HG03342 (cell line): Measurements from ENCODE around the gene ADAMTS15.

ENCODE experiments used
- ATAC-seq: cut with Tn5 transposase; IDR thresholded peaks from one replicate; pipeline ENCODE4 v1.9.1; 2021; ENCODE audit warnings: mild to moderate bottlenecking, moderate library complexity; ENCODE audit not compliant: unreplicated experiment

Gene ADAMTS15

DNA sequence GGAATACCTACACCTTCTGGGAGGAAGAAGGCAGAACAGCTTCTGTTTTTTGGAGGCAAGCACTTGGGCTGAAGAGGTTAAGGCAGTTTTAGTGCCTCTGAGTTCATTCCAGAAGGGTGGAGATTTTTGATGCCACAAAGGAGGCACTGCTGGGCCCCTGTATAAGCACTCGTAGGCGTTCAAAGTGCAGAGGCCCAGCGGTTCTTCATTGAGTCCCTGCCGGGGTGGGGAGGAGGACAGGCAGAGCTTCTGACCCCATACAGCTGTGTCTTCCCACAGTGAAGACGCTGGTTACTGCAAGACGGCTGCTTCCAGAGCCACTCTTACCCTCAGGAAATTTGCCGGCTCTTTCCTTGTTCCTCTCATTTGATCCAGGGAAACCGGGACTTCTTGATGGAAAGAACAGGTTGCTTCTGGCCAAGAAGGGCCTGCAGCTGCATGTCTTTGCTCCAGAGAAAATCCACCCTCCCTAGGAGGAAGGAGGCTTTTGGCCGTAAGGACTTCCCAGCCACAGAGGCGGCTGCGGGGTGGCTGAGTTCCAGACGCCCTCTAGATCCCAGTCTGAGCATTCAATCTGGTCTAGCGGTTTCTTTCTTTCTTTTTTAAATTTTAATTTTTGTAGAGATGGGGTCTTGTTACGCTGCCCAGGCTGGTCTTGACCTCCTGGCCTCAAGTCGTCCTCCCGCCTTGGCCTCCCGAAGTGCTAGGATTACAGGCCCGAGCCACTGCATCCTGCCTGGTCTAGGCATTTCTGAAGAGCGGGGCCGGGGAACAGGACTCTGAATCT is 9.4 kb downstream of the ADAMTS15 start:
- ATAC-seq: no peak

DNA sequence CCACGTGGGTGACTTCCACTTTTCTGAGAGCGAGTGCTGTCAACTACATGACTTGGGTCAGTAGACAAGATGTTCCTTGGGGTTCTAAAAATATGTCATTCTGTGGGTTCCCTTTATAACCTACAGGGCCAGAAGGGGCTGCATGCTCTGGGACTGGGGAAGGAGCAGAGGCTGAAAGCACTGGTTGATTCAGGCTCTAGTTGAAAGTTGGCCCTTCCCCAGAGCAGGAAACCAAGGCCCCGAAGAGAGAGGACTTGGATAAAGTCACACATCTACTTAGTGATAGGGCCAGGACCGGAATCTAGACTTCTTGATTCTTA is 9.9 kb downstream of the ADAMTS15 start:
- ATAC-seq: no peak

DNA sequence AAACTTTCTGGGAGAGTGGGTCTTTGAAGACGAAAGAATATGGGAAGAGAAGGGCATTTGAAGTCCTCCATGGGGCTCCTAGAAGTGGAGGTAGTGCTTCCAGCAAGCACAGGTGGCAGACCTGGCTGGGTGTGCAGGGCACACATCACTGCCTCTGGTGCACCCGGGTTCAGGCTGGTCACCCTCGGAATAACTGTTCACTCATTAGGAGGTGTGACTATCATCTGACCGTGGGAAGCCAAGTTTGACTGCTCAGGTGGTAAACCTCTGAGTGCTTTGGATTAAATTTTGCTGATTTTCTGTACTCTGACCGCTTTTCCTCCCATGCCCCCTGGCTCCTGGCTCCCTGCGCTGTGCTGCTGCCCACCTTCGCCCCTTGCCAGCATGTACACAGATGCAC is 11.1 kb downstream of the ADAMTS15 start:
- no peak for ATAC-seq

DNA sequence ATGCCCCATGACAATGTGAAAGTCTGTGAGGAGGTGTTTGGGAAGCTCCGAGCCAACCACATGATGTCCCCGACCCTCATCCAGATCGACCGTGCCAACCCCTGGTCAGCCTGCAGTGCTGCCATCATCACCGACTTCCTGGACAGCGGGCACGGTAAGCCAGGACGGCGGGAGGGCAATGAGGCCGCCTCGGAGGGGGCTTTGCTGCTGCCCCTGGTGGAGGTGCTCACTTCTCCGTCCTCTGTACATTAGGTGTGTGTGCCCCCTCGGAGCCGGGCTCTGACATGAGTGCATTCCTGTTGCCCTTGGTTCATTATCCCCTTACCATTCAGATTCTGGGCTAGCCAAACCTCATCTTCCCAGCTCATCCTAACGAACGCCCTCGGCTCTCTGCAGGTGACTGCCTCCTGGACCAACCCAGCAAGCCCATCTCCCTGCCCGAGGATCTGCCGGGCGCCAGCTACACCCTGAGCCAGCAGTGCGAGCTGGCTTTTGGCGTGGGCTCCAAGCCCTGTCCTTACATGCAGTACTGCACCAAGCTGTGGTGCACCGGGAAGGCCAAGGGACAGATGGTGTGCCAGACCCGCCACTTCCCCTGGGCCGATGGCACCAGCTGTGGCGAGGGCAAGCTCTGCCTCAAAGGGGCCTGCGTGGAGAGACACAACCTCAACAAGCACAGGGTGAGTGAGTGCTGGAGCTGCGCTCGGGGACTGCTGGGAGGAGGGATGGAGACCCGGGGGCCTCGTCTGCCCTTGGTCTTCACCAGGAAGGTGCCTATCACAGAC is 13.8 kb downstream of the ADAMTS15 start:
- ATAC-seq: no peak

DNA sequence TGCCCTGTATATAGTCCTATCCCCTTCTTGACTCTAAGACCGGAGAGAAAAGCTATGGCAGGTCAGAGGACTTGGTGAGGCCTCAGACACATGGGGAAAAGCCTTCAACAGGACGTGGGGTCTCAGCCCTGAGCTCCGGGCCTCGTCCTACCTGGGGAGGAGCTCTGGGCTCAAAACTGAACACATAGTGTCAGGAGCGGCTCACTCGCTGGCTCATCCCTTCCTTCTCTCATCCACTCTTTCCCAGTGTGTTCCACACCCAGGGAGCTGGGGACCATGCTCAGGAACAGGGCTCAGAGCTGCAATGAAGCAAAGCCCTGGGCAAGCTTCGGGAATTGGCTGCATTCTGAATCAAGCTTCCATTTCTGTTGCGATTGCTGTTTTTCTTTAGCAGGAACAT is 14.5 kb downstream of the ADAMTS15 start:
- no peak for ATAC-seq

DNA sequence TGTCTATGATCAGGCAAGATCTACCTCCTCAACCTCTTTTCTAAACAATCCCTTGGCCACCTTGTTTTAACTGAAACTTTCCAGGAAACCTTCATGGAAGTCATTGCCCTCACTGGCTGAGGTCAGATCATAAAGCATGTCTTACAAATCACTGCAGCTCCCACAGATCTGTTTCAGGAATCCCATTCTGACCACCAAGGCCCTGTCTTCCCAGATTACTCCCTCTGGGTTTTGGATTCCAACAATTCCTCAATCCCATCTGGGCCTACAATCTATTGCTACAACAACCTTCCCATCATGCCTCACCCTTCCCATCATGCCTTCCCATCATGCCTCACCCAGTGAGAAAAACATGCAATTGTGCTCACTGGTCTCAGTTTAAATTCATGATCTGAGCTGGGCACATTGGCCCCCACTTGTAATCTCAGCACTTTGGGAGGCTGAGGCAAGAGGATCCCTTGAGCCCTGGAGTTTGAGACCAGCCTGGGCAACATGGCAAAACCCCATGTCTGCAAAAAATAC is 15.9 kb downstream of the ADAMTS15 start:
- no peak for ATAC-seq

DNA sequence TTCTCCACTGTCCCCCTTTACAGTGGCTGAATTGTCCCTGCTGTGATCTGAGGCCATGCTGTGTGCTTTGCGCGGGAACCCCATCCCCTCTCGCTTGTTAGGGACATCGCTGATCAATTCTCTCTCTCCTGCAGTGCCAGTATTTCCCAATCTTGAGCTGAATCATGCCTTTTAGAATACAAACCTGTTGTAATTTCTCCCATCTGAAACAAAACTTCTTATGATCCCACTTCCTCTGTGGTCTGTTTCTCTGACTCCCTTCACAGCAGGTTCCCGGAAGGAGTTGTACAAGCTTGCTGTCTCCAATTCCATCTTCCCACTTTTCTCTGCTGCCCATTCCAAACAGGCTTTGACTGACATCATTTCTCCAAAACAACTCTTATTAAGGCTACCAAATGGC is 16.8 kb downstream of the ADAMTS15 start:
- no peak for ATAC-seq

DNA sequence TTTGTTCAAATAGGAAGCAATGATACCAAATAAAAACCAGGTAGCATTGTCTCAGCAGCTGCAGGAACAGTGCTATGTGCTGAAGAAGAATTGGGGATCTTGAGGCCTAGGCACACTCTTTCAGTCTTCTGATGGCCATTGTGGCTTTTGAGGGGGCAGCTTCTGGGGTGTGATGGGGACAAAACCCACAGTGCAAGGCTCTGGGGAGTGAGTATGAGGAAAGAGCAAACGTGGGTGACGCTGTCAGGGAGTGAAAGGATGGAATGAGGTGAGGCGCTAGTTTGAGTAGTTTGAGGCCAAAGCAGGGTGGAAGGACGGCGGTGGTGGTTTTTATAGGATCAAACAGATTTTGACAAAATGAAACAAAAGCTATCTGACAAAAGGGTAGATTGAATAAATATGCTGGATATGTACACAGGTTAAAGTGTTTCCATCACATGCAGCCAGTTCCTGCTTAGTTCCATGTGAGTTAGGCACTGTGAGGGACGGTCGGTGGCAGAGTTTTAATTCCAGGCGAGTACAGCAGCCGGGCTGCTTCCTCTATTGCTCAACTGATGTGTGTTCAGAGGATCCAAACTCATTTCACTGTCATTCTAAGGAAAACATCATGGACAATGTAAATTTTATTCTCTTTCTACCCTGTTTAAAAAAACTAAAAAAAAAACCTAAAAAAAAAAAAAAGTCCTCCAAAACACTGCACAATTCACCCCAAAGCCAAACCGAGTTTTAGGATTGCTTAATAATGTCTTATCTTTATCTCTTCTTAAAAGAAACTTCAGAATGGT is 18.9 kb downstream of the ADAMTS15 start:
- ATAC-seq: no peak

DNA sequence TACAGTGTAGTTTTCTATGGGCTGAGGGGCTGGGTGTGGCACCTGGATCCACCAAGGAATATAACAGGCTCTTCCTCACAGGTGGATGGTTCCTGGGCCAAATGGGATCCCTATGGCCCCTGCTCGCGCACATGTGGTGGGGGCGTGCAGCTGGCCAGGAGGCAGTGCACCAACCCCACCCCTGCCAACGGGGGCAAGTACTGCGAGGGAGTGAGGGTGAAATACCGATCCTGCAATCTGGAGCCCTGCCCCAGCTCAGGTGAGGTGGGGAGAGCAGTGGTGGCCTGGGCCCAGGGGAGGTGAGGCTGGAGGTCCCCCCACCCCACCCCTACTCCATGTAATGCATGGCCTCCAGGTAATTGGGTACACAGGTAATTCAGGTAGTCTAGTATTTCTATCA is 20.7 kb downstream of the ADAMTS15 start:
- no peak for ATAC-seq

DNA sequence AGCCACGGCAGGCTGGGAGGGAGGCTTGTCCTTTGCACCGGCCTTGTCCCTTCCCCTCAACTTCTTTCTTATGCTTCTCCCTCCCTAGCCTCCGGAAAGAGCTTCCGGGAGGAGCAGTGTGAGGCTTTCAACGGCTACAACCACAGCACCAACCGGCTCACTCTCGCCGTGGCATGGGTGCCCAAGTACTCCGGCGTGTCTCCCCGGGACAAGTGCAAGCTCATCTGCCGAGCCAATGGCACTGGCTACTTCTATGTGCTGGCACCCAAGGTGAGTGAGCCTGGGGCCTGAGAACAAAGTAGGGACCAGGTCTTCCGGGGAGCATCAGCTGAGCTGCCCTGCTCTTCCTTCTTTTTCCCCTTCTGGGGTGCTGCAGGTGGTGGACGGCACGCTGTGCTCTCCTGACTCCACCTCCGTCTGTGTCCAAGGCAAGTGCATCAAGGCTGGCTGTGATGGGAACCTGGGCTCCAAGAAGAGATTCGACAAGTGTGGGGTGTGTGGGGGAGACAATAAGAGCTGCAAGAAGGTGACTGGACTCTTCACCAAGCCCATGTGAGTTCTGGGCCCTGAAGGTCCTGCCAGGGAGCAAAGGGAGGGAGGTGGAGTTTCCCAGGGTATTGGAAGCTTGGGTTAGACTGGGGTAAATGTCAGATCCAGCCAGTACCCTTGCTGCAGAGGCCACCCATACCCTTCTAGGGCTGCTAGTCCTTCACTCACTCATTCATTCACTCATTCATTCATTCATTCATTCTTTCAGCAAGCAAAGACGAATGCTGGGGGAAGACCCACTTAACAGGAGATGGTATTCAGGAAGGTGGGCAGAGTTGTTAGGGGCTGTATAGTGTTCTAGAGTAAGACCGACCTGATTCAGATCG is 22.6 kb downstream of the ADAMTS15 start:
- no peak for ATAC-seq

DNA sequence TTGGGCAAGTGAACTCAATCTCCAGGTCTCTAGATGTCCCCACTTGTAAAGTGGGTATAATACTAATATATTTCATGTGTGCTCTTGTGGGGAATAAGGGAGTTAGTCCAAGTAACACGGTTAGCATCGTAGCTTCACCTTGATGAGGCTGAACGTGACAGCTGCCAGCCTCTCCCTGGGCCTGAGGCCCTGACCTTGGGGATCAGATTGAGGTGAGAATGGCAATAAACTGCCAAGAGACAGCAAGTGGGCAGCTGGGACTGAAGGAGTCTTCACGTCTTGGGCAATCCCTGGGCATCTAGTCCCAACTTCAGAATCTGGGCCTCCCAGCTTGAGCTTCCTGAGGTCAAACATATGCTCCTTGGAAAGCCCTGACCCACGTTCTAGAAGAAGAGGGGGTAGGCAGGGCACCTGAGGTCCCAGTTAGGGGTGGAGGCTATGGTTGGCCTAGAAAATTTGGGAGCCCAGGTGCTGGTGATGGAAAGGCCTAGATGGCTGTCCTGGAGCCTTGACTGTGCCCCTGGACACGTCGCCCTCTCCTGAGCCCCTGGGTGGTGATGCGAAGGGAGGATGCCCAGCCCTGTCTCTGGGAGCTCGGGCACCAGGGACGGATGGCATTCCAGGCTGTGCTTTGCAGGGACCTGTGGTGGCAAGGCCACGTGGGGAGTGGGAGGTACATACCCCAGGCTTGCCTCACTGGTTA is 23.4 kb downstream of the ADAMTS15 start:
- ATAC-seq: no peak

DNA sequence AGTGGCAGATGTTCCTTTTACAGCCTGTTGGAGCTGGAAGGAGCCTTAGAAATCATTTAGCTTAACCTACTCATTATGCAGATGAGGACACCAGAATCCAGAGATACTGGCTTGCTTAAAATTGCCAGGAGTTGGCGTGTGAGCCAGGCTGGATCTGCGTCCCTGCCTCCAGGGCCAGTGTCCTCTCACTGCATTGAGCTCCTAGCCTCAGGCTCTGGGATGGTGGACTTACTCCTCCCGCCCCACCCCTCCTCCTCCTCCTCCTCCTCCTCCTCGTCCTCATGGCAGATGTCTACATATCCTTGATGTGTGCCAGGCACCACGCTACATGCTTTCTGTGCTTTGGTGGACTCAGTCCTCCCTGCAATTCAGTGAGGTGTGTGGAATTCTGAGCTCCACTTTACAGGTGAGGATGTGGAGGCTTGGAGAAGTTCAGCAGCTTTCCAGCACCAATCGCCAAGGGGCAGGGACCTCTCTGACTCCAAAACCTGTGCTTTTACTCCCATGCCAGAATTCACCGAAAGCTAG is 24.1 kb downstream of the ADAMTS15 start:
- no peak for ATAC-seq

DNA sequence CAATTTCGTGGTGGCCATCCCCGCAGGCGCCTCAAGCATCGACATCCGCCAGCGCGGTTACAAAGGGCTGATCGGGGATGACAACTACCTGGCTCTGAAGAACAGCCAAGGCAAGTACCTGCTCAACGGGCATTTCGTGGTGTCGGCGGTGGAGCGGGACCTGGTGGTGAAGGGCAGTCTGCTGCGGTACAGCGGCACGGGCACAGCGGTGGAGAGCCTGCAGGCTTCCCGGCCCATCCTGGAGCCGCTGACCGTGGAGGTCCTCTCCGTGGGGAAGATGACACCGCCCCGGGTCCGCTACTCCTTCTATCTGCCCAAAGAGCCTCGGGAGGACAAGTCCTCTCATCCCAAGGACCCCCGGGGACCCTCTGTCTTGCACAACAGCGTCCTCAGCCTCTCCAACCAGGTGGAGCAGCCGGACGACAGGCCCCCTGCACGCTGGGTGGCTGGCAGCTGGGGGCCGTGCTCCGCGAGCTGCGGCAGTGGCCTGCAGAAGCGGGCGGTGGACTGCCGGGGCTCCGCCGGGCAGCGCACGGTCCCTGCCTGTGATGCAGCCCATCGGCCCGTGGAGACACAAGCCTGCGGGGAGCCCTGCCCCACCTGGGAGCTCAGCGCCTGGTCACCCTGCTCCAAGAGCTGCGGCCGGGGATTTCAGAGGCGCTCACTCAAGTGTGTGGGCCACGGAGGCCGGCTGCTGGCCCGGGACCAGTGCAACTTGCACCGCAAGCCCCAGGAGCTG is 24.8 kb downstream of the ADAMTS15 start:
- ATAC-seq: no peak

DNA sequence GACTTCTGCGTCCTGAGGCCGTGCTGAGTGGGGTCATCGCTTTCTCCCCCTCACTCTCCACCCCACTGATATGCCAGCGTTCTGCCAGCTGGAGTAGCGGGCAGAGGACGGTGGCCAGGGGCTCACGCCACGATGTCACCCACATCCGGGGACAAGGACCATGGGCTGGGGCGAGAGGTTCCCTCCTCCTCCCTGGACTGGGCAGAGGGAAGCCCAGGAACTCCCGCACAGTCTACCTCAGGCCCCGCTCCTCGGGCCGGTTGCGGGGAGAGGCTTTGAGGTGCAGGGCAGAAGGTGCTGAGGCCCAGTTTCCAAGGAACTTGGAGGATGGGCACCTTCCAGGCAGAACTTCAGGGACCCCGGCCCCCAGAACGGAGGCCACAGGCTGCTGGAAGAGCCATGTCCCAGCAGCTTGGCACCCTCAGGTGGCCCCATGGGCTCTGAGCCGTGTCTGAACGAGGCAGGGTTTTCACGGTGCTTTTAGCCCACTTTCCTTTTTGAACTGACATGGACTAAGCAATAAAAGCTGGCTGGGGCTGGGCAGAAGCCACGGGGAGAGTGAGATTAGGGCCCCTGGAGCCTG is 25.4 kb downstream of the ADAMTS15 start:
- no peak for ATAC-seq

DNA sequence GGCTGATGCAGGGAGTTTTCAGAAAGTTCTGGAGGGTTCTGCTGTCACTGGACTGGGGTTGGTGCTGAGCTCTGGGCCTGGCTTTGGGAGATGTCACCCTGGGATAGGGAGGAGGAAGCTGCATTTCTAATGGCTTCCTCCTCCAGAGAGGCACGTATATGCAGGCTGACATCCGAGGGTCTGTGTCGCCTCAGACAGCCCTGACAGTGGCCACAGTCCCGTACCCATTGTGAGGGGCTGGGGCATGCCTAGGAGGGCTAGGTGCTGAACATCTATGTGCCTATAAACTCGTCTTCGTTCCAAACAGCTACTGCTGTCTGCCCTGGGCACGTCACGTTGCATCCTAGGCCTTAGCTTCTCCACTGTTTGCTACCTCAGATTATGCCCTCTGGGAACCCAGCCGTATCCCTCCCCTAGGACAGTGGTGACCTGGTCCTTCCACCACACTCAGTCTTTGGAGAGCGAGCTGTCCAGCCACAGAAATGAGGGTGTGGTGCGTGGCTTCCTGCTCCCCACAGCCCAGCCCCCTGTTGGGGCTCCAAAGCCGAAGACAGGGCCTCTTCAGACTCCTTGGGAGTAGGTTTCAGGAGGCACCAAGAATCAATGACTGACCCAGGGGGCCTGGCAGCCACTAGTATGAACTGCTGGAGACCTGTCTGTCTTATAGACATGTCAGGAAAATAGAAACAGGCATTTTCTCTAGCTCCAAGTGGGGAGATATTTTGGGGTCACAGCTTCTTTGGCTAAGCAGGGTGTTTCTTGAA is 26.4 kb downstream of the ADAMTS15 start:
- ATAC-seq: no peak

DNA sequence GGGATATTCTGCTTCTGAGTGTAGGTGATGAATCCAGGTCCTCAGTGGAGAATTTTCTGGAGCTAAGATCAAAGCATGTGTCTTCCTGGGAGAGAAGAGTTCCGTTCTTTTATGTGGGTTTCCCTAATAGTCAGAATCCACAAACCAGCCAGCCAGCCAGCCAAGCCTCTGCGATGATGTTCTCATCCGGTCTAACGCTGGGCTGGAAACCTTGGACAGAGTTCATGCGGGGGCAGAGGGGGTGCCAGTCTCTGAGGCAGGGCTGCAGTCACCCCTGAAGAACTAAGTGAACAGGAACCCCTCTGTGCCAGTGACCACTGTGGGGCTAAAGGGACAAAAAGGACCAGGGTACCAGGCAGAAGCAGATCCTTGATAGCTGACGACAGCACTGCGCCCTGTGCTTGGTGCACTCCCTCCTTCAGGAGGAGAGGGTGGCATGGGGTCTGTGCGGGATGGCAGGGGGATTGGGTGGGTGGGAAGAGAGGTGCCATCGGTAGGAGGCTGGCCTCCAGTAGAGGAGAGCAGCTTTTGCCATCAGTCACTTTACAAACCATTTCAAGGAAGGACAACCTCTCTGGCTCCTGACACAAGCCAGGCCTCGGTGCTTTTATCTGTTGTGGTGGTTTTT is 27.1 kb downstream of the ADAMTS15 start:
- no peak for ATAC-seq

DNA sequence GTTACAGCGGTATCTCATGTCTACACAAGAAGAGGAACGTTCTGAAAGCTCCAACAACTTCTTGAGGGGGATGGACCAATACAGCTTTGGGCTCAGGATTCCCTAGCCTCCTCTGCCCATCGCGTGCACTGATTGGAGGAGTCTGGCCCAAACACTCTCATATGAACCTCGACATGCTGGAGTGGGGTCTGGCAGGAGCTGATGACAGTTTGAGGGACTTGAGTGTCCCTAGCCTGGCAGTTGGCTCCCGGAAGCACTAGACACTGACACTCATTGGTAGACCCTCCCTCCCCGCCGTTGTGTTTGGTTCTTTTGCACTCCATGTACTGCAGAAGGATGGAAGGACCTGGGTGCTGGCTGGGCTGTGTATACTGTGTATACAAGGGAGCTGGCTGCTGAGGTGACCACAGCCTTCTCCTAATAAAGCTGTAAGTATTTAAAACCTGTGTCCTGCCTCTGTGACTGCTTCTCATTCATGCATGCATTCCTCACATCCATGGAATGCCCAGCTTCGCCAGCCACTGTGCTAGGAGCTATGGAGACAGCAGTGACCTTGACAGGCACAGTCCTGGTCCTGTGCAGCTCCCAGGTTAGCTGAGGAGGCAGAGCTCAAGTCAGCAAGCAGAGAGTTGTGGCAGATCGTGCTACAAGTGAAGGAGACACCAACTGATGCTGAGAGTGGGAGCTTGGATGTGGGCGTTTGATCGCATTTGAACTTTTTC is 27.9 kb downstream of the ADAMTS15 start:
- ATAC-seq: no peak
